ENCODE data around the gene MYO18A.

Gene MYO18A

DNA sequence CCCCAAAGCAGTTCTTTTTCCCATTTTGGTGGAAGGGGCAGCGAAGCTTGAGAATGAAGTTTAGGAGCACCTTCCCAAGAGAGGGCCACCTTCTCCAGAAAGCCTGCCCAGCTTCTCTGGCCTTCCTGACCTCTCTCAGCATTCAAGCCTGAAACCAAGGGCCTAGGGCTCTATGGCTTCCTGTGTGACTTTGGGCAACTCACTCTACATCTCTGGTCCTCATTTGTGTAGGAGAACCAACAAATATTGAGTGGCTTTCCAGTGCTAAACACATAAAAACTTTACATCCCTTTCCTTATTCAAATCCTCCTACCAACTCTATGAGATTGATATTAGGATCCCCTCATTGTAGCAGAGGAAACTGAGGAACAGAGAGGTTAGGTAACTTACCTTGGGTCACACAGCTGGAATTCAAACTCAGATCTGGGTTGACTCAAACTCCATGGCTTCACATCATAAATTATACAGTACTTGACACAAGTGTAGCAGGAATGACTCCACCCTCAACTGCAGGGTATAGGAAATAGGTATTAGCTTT lies 32.0 kb upstream of the MYO18A start:
- Histone ChIP-seq H3K4me3 (replicated peaks; ENCODE audit: insufficient read depth, low read length) (no peak overlapping the region), H3K27me3 (ENCODE audit: insufficient read depth, poor library complexity, severe bottlenecking) (no peaks in the 10 kb centered on the region), H3K27ac (replicated peaks) (no peak overlapping the region)
- DNase-seq (ENCODE audit: low read depth in 1 of 2, low spot score in 1 of 2): no peak
- TF ChIP-seq, protein P1, sequence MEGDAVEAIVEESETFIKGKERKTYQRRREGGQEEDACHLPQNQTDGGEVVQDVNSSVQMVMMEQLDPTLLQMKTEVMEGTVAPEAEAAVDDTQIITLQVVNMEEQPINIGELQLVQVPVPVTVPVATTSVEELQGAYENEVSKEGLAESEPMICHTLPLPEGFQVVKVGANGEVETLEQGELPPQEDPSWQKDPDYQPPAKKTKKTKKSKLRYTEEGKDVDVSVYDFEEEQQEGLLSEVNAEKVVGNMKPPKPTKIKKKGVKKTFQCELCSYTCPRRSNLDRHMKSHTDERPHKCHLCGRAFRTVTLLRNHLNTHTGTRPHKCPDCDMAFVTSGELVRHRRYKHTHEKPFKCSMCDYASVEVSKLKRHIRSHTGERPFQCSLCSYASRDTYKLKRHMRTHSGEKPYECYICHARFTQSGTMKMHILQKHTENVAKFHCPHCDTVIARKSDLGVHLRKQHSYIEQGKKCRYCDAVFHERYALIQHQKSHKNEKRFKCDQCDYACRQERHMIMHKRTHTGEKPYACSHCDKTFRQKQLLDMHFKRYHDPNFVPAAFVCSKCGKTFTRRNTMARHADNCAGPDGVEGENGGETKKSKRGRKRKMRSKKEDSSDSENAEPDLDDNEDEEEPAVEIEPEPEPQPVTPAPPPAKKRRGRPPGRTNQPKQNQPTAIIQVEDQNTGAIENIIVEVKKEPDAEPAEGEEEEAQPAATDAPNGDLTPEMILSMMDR (IDR thresholded peaks at IDR 0.05; ENCODE audit: insufficient read depth, low read length): no peak
- TF ChIP-seq SPI1 (IDR thresholded peaks at IDR 0.05; ENCODE audit: borderline replicate concordance, low read depth): no peak
- TF ChIP-seq, protein P2, sequence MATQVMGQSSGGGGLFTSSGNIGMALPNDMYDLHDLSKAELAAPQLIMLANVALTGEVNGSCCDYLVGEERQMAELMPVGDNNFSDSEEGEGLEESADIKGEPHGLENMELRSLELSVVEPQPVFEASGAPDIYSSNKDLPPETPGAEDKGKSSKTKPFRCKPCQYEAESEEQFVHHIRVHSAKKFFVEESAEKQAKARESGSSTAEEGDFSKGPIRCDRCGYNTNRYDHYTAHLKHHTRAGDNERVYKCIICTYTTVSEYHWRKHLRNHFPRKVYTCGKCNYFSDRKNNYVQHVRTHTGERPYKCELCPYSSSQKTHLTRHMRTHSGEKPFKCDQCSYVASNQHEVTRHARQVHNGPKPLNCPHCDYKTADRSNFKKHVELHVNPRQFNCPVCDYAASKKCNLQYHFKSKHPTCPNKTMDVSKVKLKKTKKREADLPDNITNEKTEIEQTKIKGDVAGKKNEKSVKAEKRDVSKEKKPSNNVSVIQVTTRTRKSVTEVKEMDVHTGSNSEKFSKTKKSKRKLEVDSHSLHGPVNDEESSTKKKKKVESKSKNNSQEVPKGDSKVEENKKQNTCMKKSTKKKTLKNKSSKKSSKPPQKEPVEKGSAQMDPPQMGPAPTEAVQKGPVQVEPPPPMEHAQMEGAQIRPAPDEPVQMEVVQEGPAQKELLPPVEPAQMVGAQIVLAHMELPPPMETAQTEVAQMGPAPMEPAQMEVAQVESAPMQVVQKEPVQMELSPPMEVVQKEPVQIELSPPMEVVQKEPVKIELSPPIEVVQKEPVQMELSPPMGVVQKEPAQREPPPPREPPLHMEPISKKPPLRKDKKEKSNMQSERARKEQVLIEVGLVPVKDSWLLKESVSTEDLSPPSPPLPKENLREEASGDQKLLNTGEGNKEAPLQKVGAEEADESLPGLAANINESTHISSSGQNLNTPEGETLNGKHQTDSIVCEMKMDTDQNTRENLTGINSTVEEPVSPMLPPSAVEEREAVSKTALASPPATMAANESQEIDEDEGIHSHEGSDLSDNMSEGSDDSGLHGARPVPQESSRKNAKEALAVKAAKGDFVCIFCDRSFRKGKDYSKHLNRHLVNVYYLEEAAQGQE (IDR thresholded peaks at IDR 0.05; ENCODE audit: insufficient replicate concordance, low read depth): no peak
- TF ChIP-seq GABPA (IDR thresholded peaks at IDR 0.05; ENCODE audit: low read depth): no peak
- no peak for TF ChIP-seq POLR2AphosphoS5 (IDR thresholded peaks at IDR 0.05; ENCODE audit: low read depth)

DNA sequence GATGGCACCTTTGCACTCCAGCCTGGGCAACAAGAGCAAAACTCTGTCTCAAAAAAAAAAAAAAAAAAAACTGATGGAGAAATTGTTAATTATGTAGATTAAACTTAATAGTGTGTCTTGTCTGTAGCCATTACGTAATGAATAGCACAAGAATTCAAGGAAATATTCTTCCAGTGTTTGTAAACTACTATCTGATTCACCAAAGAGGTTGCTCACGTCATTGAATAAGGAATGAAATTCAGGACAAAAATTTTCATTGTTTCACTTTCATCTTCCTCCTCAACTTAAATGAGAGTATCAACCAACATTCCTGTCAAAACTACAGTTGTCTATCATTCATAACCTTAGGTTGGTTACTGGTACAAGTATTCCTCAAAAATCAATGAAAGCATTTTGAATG lies 30.7 kb upstream of the MYO18A start:
- no peak for TF ChIP-seq GABPA (IDR thresholded peaks at IDR 0.05; ENCODE audit: low read depth)
- TF ChIP-seq SPI1 (IDR thresholded peaks at IDR 0.05; ENCODE audit: borderline replicate concordance, low read depth): no peak
- TF ChIP-seq POLR2AphosphoS5 (IDR thresholded peaks at IDR 0.05; ENCODE audit: low read depth): no peak
- TF ChIP-seq, protein P1 (IDR thresholded peaks at IDR 0.05; ENCODE audit: insufficient read depth, low read length): no peak
- TF ChIP-seq, protein P2 (IDR thresholded peaks at IDR 0.05; ENCODE audit: insufficient replicate concordance, low read depth): no peak
- Histone ChIP-seq H3K4me3 (replicated peaks; ENCODE audit: insufficient read depth, low read length) (no peak overlapping the region), H3K27me3 (ENCODE audit: insufficient read depth, poor library complexity, severe bottlenecking) (no peaks in the 10 kb centered on the region), H3K27ac (replicated peaks) (no peak overlapping the region)
- no peak for DNase-seq (ENCODE audit: low read depth in 1 of 2, low spot score in 1 of 2)

GRCh38 chr17:29209073-29209472 lies 28.9 kb upstream of the MYO18A start:
- TF ChIP-seq SPI1 (IDR thresholded peaks at IDR 0.05; ENCODE audit: borderline replicate concordance, low read depth) (no peak), GABPA (IDR thresholded peaks at IDR 0.05; ENCODE audit: low read depth) (no peak), POLR2AphosphoS5 (IDR thresholded peaks at IDR 0.05; ENCODE audit: low read depth) (no peak)
- TF ChIP-seq, protein P1 (IDR thresholded peaks at IDR 0.05; ENCODE audit: insufficient read depth, low read length): no peak
- no peak for DNase-seq (ENCODE audit: low read depth in 1 of 2, low spot score in 1 of 2)
- Histone ChIP-seq H3K27ac (replicated peaks) (no peak overlapping the region), H3K27me3 (ENCODE audit: insufficient read depth, poor library complexity, severe bottlenecking) (no peaks in the 10 kb centered on the region), H3K4me3 (replicated peaks; ENCODE audit: insufficient read depth, low read length) (no peak overlapping the region)

DNA sequence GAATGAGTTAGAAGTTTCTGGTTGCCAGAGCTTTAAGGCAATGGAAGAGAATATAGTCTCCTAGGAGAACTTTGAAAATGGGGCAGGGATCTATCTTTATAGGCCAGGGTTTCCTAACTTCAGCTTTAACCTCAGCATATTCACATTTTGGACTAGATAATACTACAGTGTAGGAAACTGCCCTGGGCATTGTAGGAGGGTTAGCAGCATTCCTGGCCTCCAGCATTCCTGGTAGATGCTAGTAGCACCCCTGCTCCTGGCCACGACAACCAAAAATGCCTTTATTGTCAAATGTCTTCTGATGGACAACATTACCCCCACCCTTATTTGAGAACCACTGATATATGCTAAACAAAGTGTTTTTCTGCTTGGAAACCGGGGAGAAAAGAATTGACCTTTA lies 27.8 kb upstream of the MYO18A start:
- Histone ChIP-seq H3K27ac (replicated peaks) (no peak overlapping the region), H3K27me3 (ENCODE audit: insufficient read depth, poor library complexity, severe bottlenecking) (no peaks in the 10 kb centered on the region), H3K4me3 (replicated peaks; ENCODE audit: insufficient read depth, low read length) (no peak overlapping the region)
- TF ChIP-seq GABPA (IDR thresholded peaks at IDR 0.05; ENCODE audit: low read depth) (no peak), SPI1 (IDR thresholded peaks at IDR 0.05; ENCODE audit: borderline replicate concordance, low read depth) (no peak)
- TF ChIP-seq, protein P2 (IDR thresholded peaks at IDR 0.05; ENCODE audit: insufficient replicate concordance, low read depth): no peak
- TF ChIP-seq, protein P1 (IDR thresholded peaks at IDR 0.05; ENCODE audit: insufficient read depth, low read length): no peak
- DNase-seq (ENCODE audit: low read depth in 1 of 2, low spot score in 1 of 2): no peak
